Suprapubic skin (tissue), 3 donors: ENCODE data around the gene NCOA1.

Source experiments
- CTCF ChIP-seq, 2 donors: fragments of 200-600 bp in 1 of 2; fragments of 450-650 bp in 1 of 2; sonication (generic) in 1 of 2; IDR thresholded peaks; one replicate each; pipeline ENCODE4 v1.5.1; 2016 to 2019; ENCODE audit warnings: antibody characterized with exemption in 2 of 2, mild to moderate bottlenecking in 1 of 2, moderate library complexity in 1 of 2
- POLR2AphosphoS5 ChIP-seq, 3 donors: sonication (generic); formaldehyde crosslinking; IDR thresholded peaks; one replicate each; pipeline ENCODE4 v1.6.1; 2017; ENCODE audit warnings: antibody characterized with exemption in 3 of 3

- no peak for TF ChIP-seq CTCF (IDR thresholded peaks at IDR 0.05)
- TF ChIP-seq POLR2AphosphoS5 (IDR thresholded peaks at IDR 0.05) = no peak
Observed at GRCh38 chr2:24597181-24597870, 106.3 kb downstream of the NCOA1 start.
